CD4-positive, alpha-beta T cell treated with Interferon alpha-2 for 1 hour (primary cell): Measurements from ENCODE around the gene KCNG2.

Experiments
- DNase-seq, 2 donors: peaks; one replicate each; pipeline ENCODE4 v3.0.0-alpha.2; 2020 to 2022

The KCNG2 gene

GRCh38 chr18:79912409-79912991 lies 114.8 kb downstream of the KCNG2 start:
- no peak for DNase-seq

GRCh38 chr18:79912994-79913831 lies 115.5 kb downstream of the KCNG2 start:
- no peak for DNase-seq

DNA sequence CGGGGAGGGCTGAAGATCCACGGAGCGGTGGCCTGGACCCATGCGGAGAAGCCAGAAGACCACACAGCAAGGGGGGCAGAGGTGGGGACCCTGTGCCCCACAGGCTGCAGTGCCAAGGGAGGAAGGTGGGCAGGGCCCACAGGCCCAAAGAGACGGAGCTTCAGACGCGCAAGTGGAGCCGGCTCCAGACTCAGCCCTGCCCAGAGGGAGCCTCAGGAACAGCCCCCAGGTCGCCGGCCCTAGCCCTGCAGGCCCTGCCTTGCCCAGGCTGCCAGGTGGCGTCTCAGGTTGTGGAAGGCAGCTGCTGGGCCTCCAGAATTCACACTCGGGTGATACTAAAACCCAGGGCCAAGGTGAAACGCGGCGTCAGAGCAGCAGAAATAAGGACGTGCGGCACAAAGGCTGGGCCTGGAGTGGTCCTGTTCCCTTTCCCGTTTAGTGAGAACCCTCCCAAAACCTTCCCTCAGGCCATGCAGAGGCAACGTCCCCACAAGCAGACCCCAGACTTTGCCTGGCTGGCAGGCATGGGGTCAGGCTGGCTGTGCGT lies 116.9 kb downstream of the KCNG2 start:
- no peak for DNase-seq

- DNase-seq, result no peak
Observed at GRCh38 chr18:79915161-79916127, 117.7 kb downstream of the KCNG2 start.

DNA sequence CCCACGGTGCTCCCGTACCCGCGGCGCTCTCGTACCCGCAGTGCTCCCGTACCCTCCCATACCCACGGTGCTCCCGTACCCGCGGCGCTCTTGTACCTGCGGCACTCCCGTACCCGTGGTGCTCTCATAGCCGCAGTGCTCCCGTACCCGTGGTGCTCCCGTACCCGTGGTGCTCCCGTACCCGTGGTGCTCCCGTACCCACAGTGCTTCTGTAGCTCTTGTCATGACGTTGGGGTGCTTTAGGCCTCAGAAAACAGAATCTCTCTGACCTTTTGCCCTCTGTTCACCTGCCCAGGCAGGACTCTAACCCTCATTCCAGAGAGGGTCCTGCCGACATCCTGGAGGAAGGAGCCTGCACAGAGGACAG lies 118.4 kb downstream of the KCNG2 start:
- DNase-seq, result no peak

DNA sequence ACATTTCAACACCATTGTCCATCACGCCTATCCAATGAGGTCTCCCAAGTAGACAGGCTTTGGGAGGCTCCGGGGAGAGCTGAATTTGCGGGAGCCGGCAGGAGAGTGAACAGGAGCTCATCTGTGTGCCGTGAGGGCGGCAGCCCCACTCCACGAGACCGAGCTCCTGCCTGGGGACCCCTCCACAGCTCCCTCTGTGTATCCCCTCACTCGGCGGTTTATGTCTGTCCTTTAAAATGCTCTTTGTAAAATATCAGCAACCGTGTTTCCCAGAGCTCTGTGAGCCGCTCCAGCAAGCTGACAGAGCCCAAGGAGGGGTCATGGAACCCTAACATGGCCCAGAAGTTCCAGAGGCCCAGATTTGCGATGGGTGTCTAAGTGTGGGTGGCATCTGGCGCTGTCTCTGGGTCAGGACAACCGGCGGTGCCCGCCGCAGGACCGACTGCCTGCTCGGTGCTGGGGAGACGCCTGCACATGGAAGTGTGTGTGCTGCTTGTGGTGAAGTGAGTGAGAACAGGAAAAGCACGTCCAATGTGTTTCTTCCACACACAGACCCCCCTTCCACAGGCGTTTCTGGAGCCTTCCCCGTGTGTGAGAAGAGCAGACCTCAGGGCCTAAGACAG lies 118.9 kb downstream of the KCNG2 start:
- no peak for DNase-seq

- DNase-seq, result no peak
Observed at GRCh38 chr18:79917169-79917852, 119.6 kb downstream of the KCNG2 start.

GRCh38 chr18:79917853-79918614 lies 120.3 kb downstream of the KCNG2 start:
- no peak for DNase-seq

DNA sequence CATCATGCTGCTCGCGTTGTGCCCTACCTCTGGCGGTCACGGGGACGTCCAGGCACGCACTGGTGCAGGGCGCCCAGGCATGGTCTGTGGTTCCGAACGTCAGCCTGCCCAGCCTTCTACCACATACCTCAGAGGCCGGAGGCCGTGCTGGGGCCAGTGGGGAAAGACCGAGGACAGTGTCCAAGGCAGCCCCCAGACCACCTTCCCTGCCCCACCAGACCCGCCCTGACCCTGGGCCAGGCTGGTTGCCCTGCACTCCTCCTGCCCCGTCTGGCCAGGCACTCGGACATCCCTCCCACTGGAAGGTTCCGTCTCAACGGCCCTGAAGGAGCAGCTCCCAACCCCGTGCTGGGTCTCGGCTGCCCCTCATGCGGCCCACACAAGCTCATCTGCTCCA lies 120.9 kb downstream of the KCNG2 start:
- DNase-seq, result no peak

GRCh38 chr18:79919089-79919488 lies 121.4 kb downstream of the KCNG2 start:
- DNase-seq, result no peak

DNA sequence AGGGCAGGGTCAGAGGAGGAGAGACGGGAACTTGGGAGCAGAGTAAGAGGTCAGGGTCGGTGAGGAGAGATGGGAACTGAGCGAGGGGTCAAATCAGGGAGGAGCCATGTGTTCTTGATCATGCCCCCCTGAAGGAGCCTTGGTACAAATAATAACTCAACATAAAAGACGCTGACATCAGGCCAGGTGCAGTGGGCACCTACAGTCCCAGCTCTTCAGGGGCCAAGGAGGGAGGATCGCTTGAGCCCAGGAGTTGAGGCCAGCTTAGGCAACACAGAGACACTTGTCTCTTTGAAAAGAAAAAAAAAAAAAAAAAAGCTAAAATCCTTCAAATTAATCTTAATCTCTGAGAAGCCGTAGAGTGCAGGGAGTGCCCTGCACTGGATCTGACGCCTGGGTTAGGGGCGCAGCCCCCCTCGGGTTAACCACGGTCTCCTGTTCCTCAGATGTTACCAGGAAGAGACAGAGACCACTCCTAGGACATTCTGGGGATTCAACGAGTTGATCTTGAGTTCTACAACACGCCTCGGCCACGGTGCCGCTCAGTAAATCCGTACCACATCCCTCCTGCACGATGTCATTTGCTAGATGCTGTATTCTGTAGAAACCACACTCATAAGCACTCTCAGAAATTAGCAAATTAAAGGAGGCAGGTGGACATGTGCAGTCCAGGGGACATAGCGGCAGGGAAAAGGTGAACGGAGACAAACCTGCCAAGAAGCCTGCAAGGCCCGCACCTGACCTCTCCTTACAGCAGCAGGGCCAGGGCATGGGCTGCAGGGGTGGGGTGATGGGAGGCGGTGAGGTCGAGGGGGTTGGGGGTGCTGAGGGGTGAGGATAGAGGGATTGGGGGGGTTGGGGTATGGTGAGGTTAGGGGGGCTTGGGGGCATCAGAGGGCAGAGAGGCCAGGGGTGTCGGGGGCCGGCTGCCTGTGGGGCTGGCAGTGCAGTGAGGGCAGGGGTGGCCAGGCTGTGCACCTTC lies 124.5 kb downstream of the KCNG2 start:
- peak in 1 of 2 donors; percentile 16 for DNase-seq

GRCh38 chr18:79922971-79923411 lies 125.3 kb downstream of the KCNG2 start:
- no peak for DNase-seq

DNA sequence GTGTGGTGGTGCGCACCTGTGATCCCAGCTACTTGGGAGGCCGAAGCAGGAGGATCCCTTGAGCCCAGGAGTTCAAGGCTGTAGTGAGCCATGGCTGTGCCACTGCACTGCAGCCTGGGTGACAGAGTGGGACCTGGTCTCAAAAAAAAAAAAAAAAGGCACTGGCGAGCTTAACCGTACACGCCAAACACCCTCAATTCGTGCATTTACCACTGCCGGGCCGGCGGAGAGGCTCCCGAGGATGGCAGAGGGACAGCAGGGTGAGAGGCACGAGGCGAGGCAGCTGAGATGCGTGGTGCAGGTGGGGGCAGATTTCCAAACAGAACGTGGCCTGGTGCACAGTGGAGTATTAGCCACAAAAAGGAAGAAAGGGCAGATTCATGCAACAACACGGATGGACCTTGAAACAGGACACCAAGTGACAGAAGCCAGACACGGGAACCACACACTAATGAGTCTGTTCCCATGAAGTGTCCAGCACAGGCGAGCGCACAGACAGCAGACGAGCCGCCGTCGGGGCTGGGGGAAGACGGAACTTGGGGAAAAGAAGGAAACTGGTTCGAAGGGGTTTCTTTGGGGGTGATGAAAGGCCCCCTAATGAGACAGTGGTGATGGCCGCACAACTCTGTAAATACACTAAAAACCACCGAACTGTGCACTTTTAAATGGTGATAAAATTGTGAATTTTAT lies 126.3 kb downstream of the KCNG2 start:
- DNase-seq, result no peak

- DNase-seq, result no peak
Observed at GRCh38 chr18:79924814-79925731, 127.3 kb downstream of the KCNG2 start.

DNA sequence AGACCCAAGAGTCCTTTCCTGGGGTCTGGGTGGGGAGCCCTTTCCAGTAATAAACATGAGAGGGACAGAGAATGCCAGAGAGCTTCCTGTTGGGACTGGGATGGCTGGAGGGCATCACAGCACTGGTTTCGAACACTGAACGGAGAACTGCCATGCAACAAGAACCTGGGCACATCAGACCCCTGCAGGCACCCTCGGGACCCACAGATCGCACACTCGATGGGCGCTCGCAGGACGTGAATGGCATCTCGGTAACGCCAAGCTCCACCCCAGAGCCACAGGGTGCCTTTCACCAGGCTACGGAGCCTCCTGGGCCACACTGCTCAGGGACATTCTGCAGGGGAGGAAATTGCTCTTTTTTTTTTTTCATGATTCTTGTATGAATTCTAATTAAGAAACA lies 128.6 kb downstream of the KCNG2 start:
- DNase-seq, result no peak

DNA sequence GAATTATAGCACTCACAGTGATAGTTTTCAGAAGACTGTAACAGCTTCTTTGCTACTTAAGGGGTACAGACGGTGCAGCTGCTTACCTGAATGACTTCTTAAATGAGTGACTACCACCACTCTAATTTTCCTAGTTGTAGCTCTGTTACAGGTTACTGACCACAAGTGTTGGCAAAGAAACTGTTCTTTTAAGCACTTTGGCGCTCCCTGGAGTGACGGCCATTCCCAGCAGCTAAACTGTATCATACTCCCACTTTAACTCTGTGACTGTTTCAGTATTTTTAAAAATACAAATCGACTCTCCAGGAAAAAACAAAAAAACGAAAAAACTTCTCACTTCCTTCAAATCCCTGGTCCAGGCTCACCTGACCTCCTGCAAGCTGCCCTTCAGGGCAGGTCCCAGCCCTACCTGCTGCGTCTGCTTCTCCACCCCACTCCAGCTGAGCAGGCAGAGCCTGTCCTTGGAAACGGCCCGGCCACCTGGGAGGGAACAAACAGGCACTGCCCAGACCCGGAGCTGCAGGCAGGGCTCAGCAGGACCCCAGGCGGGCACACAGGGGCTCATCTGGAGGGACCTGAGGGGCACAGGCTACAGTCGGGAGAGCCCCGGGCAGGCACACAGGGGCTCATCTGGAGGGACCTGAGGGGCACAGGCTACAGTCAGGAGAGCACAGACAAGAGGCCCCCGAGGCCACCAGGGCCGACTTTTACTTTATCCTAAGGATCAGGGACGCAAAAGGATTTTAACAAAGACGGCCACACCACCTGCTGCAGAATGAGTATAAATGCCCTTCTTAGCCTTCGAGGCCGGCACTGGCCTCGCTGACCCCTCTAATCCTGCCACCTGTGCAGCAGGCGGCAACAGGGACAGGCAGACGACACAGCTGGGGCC lies 129.2 kb downstream of the KCNG2 start:
- DNase-seq, result no peak
